CD4-positive, alpha-beta T cell treated with Interleukin-2 at 100 ng/mL for 4 hours (primary cell): ENCODE measurements around the gene SPTLC3.

Source experiments
- DNase-seq: peaks from one replicate; pipeline ENCODE4 v3.0.0-alpha.2; 2020; ENCODE audit warnings: low spot score

SPTLC3 gene

GRCh38 chr20:12984863-12985262 is 23.9 kb upstream of the SPTLC3 start:
- no peak for DNase-seq

- no peak for DNase-seq
Observed at GRCh38 chr20:12987261-12987660, 21.5 kb upstream of the SPTLC3 start.

GRCh38 chr20:12989586-12990115 is 19.1 kb upstream of the SPTLC3 start:
- DNase-seq, result no peak

- no peak for DNase-seq
Observed at GRCh38 chr20:12997128-12997655, 11.6 kb upstream of the SPTLC3 start.

- no peak for DNase-seq
Observed at GRCh38 chr20:12998046-12998445, 10.7 kb upstream of the SPTLC3 start.

GRCh38 chr20:12999201-12999600 is 9.6 kb upstream of the SPTLC3 start:
- no peak for DNase-seq

GRCh38 chr20:13002251-13002650 is 6.5 kb upstream of the SPTLC3 start:
- DNase-seq, result no peak

GRCh38 chr20:13006825-13007224 is 1.9 kb upstream of the SPTLC3 start:
- DNase-seq, result no peak

- no peak for DNase-seq
Observed at GRCh38 chr20:13007596-13007995, 1.2 kb upstream of the SPTLC3 start.

GRCh38 chr20:13009682-13010406 is 1.1 kb downstream of the SPTLC3 start:
- DNase-seq, result peak; percentile 8

GRCh38 chr20:13012886-13013285 is 4.1 kb downstream of the SPTLC3 start:
- DNase-seq, result no peak

- no peak for DNase-seq
Observed at GRCh38 chr20:13013411-13013810, 4.6 kb downstream of the SPTLC3 start.

GRCh38 chr20:13017235-13017634 is 8.5 kb downstream of the SPTLC3 start:
- DNase-seq, result no peak

GRCh38 chr20:13017883-13018535 is 9.2 kb downstream of the SPTLC3 start:
- no peak for DNase-seq

- DNase-seq, result no peak
Observed at GRCh38 chr20:13021205-13021970, 12.6 kb downstream of the SPTLC3 start.

GRCh38 chr20:13022401-13023155 is 13.8 kb downstream of the SPTLC3 start:
- no peak for DNase-seq

- no peak for DNase-seq
Observed at GRCh38 chr20:13024596-13024995, 15.8 kb downstream of the SPTLC3 start.

- DNase-seq, result no peak
Observed at GRCh38 chr20:13025181-13025580, 16.4 kb downstream of the SPTLC3 start.

GRCh38 chr20:13028001-13028400 is 19.2 kb downstream of the SPTLC3 start:
- no peak for DNase-seq

GRCh38 chr20:13028673-13029072 is 19.9 kb downstream of the SPTLC3 start:
- DNase-seq, result no peak

- no peak for DNase-seq
Observed at GRCh38 chr20:13029687-13030375, 21.1 kb downstream of the SPTLC3 start.
